MM.1S (cell line): Measurements from ENCODE around the gene SUSD3.

Experiments used
- DNase-seq: peaks from one replicate; pipeline ENCODE4 v3.0.0-alpha.2; 2015
- H2AFZ ChIP-seq: fragments of 300-600 bp; sonication (generic); 2 replicates; pipeline ENCODE4 v1.6.0; 2016; ENCODE audit warnings: antibody characterized with exemption, low read length
- H3F3A ChIP-seq: fragments of 300-600 bp; sonication (generic); 2 replicates; pipeline ENCODE4 v1.6.1; 2016; ENCODE audit warnings: mild to moderate bottlenecking, antibody characterized with exemption, low read length, moderate library complexity, mixed read lengths; ENCODE audit not compliant: insufficient read depth
- H3K27ac ChIP-seq: fragments of 300-600 bp; sonication (generic); 2 replicates; pipeline ENCODE4 v1.5.1; 2016; ENCODE audit warnings: mild to moderate bottlenecking, low read length
- H3K27me3 ChIP-seq: fragments of 300-600 bp; sonication (generic); replicated peaks from 2 replicates; pipeline ENCODE4 v1.6.0; 2016; ENCODE audit warnings: low read length; ENCODE audit not compliant: insufficient read depth
- H3K36me3 ChIP-seq: fragments of 300-600 bp; sonication (generic); replicated peaks from 2 replicates; pipeline ENCODE4 v1.6.1; 2016; ENCODE audit warnings: mild to moderate bottlenecking, low read length, mixed read lengths; ENCODE audit not compliant: insufficient read depth
- H3K4me1 ChIP-seq: fragments of 300-600 bp; sonication (generic); 2 replicates; pipeline ENCODE4 v1.6.1; 2016; ENCODE audit warnings: low read length, mixed read lengths
- H3K4me2 ChIP-seq: fragments of 300-600 bp; sonication (generic); 2 replicates; pipeline ENCODE4 v1.6.0; 2016; ENCODE audit warnings: low read depth, low read length
- H3K4me3 ChIP-seq: fragments of 300-600 bp; sonication (generic); 2 replicates; pipeline ENCODE4 v1.5.1; 2016; ENCODE audit warnings: low read length, mixed read lengths
- H3K79me2 ChIP-seq: fragments of 300-600 bp; sonication (generic); 2 replicates; pipeline ENCODE4 v1.6.1; 2016; ENCODE audit warnings: mixed run types, low read length, mixed read lengths
- H3K9ac ChIP-seq: fragments of 300-600 bp; sonication (generic); 2 replicates; pipeline ENCODE4 v1.6.1; 2016; ENCODE audit warnings: low read length, mixed read lengths
- H3K9me2 ChIP-seq: fragments of 300-600 bp; sonication (generic); replicated peaks from 2 replicates; pipeline ENCODE4 v1.6.1; 2016; ENCODE audit warnings: mild to moderate bottlenecking, low read length, mixed read lengths; ENCODE audit not compliant: insufficient read depth
- H3K9me3 ChIP-seq: fragments of 300-600 bp; sonication (generic); replicated peaks from 2 replicates; pipeline ENCODE4 v1.6.1; 2016; ENCODE audit warnings: mild to moderate bottlenecking, low read length, mixed read lengths; ENCODE audit not compliant: insufficient read depth
- H4K20me1 ChIP-seq: fragments of 300-600 bp; sonication (generic); 2 replicates; pipeline ENCODE4 v1.6.1; 2016; ENCODE audit warnings: mild to moderate bottlenecking, low read length, moderate library complexity, mixed read lengths; ENCODE audit not compliant: insufficient read depth
- CTCF ChIP-seq: fragments of 300-600 bp; sonication (generic); IDR thresholded peaks from 2 replicates; pipeline ENCODE4 v1.5.1; 2016; ENCODE audit warnings: antibody characterized with exemption, low read length, mixed read lengths
- EZH2 ChIP-seq: fragments of 300-600 bp; sonication (generic); optimal IDR thresholded peaks from 2 replicates; pipeline ENCODE3; 2017; ENCODE audit warnings: low read depth, mild to moderate bottlenecking, antibody characterized with exemption, low read length, mixed read lengths
- EZH2phosphoT487 ChIP-seq: fragments of 300-600 bp; sonication (generic); IDR thresholded peaks from 2 replicates; pipeline ENCODE4 v1.6.1; 2018; ENCODE audit warnings: antibody characterized with exemption, low read length

SUSD3 gene

GRCh38 chr9:93079371-93079770, 20.9 kb downstream of the SUSD3 start:
- Histone ChIP-seq H2AFZ (no peak overlapping the region), H3K27ac (no peak overlapping the region), H3K9ac (no peak overlapping the region), H3K4me2 (no peak overlapping the region), H3K79me2 (no peaks in the 10 kb centered on the region), H3K27me3 (no peaks in the 10 kb centered on the region), H3K4me1 (no peaks in the 10 kb centered on the region), H4K20me1 (no peaks in the 10 kb centered on the region), H3K9me3 (no peaks in the 10 kb centered on the region), H3K9me2 (no peaks in the 10 kb centered on the region), H3K36me3 (no peaks in the 10 kb centered on the region), H3K4me3 (no peak overlapping the region), H3F3A (no peaks in the 10 kb centered on the region)
- no peak for DNase-seq
- TF ChIP-seq EZH2 (no peak), EZH2phosphoT487 (no peak), CTCF (no peak)

GRCh38 chr9:93080406-93080805, 21.9 kb downstream of the SUSD3 start:
- Histone ChIP-seq H4K20me1 (no peaks in the 10 kb centered on the region), H3K4me2 (no peak overlapping the region), H3K9me2 (no peaks in the 10 kb centered on the region), H3K4me1 (no peaks in the 10 kb centered on the region), H3K4me3 (no peak overlapping the region), H3K27ac (no peak overlapping the region), H3K79me2 (no peaks in the 10 kb centered on the region), H3K9me3 (no peaks in the 10 kb centered on the region), H3K27me3 (no peaks in the 10 kb centered on the region), H3F3A (no peaks in the 10 kb centered on the region), H2AFZ (no peak overlapping the region), H3K36me3 (no peaks in the 10 kb centered on the region), H3K9ac (no peak overlapping the region)
- DNase-seq: no peak
- no peak for TF ChIP-seq EZH2
- TF ChIP-seq CTCF: no peak

GRCh38 chr9:93081081-93081529, 22.6 kb downstream of the SUSD3 start:
- H3K4me2 ChIP-seq: no peak overlapping the region
- no peaks in the 10 kb centered on the region for H3K36me3 ChIP-seq
- DNase-seq: no peak
- no peak overlapping the region for H3K4me3 ChIP-seq
- no peak overlapping the region for H3K9ac ChIP-seq
- TF ChIP-seq EZH2: no peak
- H3K27ac ChIP-seq: no peak overlapping the region
- no peaks in the 10 kb centered on the region for H3F3A ChIP-seq
- H3K79me2 ChIP-seq: no peaks in the 10 kb centered on the region
- H3K27me3 ChIP-seq: no peaks in the 10 kb centered on the region
- no peaks in the 10 kb centered on the region for H3K9me2 ChIP-seq
- no peak overlapping the region for H2AFZ ChIP-seq
- H4K20me1 ChIP-seq: no peaks in the 10 kb centered on the region
- H3K4me1 ChIP-seq: no peaks in the 10 kb centered on the region
- no peaks in the 10 kb centered on the region for H3K9me3 ChIP-seq

- Histone ChIP-seq H3K79me2 (no peaks in the 10 kb centered on the region), H3K36me3 (no peaks in the 10 kb centered on the region), H3K9me3 (no peaks in the 10 kb centered on the region), H3K4me2 (no peak overlapping the region), H4K20me1 (no peaks in the 10 kb centered on the region), H3K27me3 (no peaks in the 10 kb centered on the region), H3K9ac (no peak overlapping the region), H2AFZ (no peak overlapping the region), H3K9me2 (no peaks in the 10 kb centered on the region), H3K4me3 (no peak overlapping the region), H3K4me1 (no peaks in the 10 kb centered on the region), H3F3A (no peaks in the 10 kb centered on the region), H3K27ac (no peak overlapping the region)
- TF ChIP-seq EZH2phosphoT487: no peak
- DNase-seq: no peak
Observed at GRCh38 chr9:93081931-93082330, 23.4 kb downstream of the SUSD3 start.
